OCI-LY3 (cell line): ENCODE results near the gene DNAJC7.

Experiments
- CTCF ChIP-seq: fragments of 200-600, 300-600 bp; sonication (generic); IDR thresholded peaks from 2 replicates; pipeline ENCODE4 v1.5.1; 2014; ENCODE audit warnings: antibody characterized with exemption, low read length, low read depth
- EZH2phosphoT487 ChIP-seq: fragments of 200-600 bp; shearing (Covaris generic); IDR thresholded peaks from 2 replicates; pipeline ENCODE4 v1.6.1; 2018; ENCODE audit warnings: antibody characterized with exemption, mixed run types, low read depth

GRCh38 chr17:41966463-41967140, 50.6 kb downstream of the DNAJC7 start, which contains the start of gene CNP:
- TF ChIP-seq CTCF (no peak), EZH2phosphoT487 (no peak)
